Parathyroid adenoma (tissue), 2 donors: ENCODE results near the gene HLTF.

Experiments
- H2AFZ ChIP-seq: fragments of 300-600 bp; sonication (generic); one replicate; pipeline ENCODE4 v1.7.0; 2017; ENCODE audit warnings: antibody characterized with exemption, mild to moderate bottlenecking
- H3K27ac ChIP-seq: fragments of 300-600 bp; sonication (generic); one replicate; pipeline ENCODE4 v1.7.0; 2017
- H3K27me3 ChIP-seq: fragments of 300-600 bp; sonication (generic); one replicate; pipeline ENCODE4 v1.7.0; 2017; ENCODE audit warnings: low read length; ENCODE audit not compliant: control insufficient read depth, insufficient read depth
- H3K36me3 ChIP-seq: fragments of 300-600 bp; sonication (generic); one replicate; pipeline ENCODE4 v1.7.0; 2017; ENCODE audit warnings: low read length; ENCODE audit not compliant: control insufficient read depth, insufficient read depth
- H3K4me1 ChIP-seq: fragments of 300-600 bp; sonication (generic); one replicate; pipeline ENCODE4 v1.7.0; 2017; ENCODE audit warnings: control low read depth
- H3K4me2 ChIP-seq: fragments of 300-600 bp; sonication (generic); one replicate; pipeline ENCODE4 v1.7.0; 2017; ENCODE audit warnings: low read length
- H3K4me3 ChIP-seq: fragments of 300-600 bp; sonication (generic); one replicate; pipeline ENCODE4 v1.7.0; 2017; ENCODE audit warnings: low read depth, low read length
- H3K79me2 ChIP-seq: fragments of 300-600 bp; sonication (generic); one replicate; pipeline ENCODE4 v1.7.0; 2017; ENCODE audit warnings: control low read depth
- H3K9ac ChIP-seq: fragments of 300-600 bp; sonication (generic); one replicate; pipeline ENCODE4 v1.7.0; 2017; ENCODE audit warnings: mild to moderate bottlenecking
- H3K9me3 ChIP-seq: fragments of 300-600 bp; sonication (generic); one replicate; pipeline ENCODE4 v1.7.0; 2017; ENCODE audit warnings: low read length; ENCODE audit not compliant: control insufficient read depth
- CTCF ChIP-seq: fragments of 300-600 bp; sonication (generic); IDR thresholded peaks from one replicate; pipeline ENCODE4 v1.7.0; 2017; ENCODE audit warnings: antibody characterized with exemption, mild to moderate bottlenecking
- donor health status: primary hyperparathyroidism.

Gene HLTF

DNA sequence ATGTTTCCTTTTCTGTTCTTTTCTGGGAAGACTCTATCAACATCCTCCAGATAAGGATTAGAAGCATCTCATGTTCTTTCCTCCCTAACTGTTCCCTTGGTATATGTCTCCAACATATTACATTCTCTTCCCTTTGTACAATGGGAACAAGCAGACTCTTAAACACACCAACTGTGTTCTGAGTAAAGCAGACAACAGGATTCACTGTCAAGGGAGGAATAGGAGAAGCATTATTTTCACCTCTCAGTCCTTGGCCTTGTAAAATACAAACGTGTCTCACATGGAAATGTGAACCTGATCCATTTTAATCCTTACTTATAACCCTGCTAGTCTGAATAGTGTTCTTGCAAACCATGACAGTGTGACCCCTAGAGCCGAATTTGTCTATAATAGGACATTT is 75.4 kb downstream of the HLTF start:
- Histone ChIP-seq H3K9me3 (no peaks in the 10 kb centered on the region), H3K4me2 (no peak overlapping the region), H3K36me3 (no peaks in the 10 kb centered on the region), H3K27me3 (no peaks in the 10 kb centered on the region), H3K9ac (no peak overlapping the region), H3K79me2 (peaks cover 5% of the 10 kb centered on the region), H3K27ac (no peak overlapping the region), H3K4me1 (no peaks in the 10 kb centered on the region), H3K4me3 (no peak overlapping the region), H2AFZ (no peak overlapping the region)
- TF ChIP-seq CTCF, result no peak

GRCh38 chr3:149010504-149010951 is 75.8 kb downstream of the HLTF start:
- Histone ChIP-seq H3K27ac (no peak overlapping the region), H3K9ac (no peak overlapping the region), H3K9me3 (no peaks in the 10 kb centered on the region), H3K27me3 (no peaks in the 10 kb centered on the region), H2AFZ (no peak overlapping the region), H3K36me3 (no peaks in the 10 kb centered on the region), H3K4me1 (no peaks in the 10 kb centered on the region), H3K4me3 (no peak overlapping the region), H3K79me2 (peaks cover 5% of the 10 kb centered on the region), H3K4me2 (no peak overlapping the region)
- no peak for TF ChIP-seq CTCF

GRCh38 chr3:149009732-149010131 is 76.6 kb downstream of the HLTF start:
- TF ChIP-seq CTCF, result no peak
- Histone ChIP-seq H3K27me3 (no peaks in the 10 kb centered on the region), H3K9me3 (no peaks in the 10 kb centered on the region), H3K4me1 (no peaks in the 10 kb centered on the region), H3K4me2 (no peak overlapping the region), H3K27ac (no peak overlapping the region), H3K79me2 (peaks cover 5% of the 10 kb centered on the region), H3K9ac (no peak overlapping the region), H3K4me3 (no peak overlapping the region), H3K36me3 (no peaks in the 10 kb centered on the region), H2AFZ (no peak overlapping the region)

DNA sequence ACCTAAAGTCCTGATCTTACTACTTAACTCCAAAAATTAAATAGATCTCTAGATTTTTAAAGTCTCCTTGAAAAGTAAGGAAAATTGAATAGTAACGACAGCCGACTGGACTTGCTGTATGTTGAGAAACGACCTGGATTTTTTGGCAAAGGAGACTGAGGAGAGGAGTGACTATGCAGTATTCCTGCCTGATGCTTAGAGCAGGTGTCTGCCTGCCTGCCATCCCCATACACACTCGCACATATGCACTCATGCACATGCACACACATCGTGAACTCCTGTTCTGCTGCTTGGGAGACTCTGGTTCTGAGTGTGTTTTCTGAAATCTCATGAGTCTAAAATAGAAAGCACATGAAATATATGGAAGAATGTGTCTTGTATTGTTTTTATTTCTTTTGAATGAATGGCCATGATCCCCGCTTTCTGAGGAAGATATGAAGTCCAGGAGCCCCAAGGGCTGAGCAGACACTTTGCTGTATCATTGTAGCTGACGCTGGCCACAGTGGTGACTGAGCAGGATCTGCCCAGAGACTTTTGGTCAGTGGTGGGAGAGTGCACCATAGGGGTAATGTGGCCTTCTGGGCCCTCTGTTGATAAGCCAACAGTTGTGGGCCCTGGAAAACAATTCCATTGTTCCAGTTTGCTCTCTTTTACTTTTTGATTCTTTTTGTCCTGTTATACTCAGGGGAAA is 78.6 kb downstream of the HLTF start:
- Histone ChIP-seq H3K27me3 (no peaks in the 10 kb centered on the region), H3K4me1 (no peaks in the 10 kb centered on the region), H3K27ac (no peak overlapping the region), H3K4me3 (no peak overlapping the region), H3K4me2 (no peak overlapping the region), H3K9ac (no peak overlapping the region), H3K79me2 (peaks cover 5% of the 10 kb centered on the region), H3K36me3 (no peaks in the 10 kb centered on the region), H2AFZ (no peak overlapping the region), H3K9me3 (no peaks in the 10 kb centered on the region)
- no peak for TF ChIP-seq CTCF

DNA sequence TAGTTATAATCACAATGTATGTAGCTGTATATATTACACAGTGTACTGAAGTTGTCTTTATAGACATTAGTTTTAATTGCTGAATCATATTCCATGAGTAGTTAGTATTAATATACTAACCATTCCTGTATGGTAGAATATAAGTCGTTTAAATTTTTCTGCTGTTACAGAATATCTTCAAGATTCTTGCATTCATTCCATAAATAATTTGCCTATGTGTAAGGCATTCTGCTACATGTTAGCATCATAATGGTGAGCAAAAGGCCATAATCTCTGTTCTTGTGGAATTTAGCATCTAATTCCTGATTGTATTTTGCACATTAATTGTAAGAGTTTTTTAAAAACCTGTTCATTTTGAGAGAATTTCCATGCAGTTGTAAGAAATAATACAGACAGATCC is 80.9 kb downstream of the HLTF start:
- H3K79me2 ChIP-seq, result peaks cover 2% of the 10 kb centered on the region
- no peaks in the 10 kb centered on the region for H3K4me1 ChIP-seq
- no peaks in the 10 kb centered on the region for H3K36me3 ChIP-seq
- H3K9ac ChIP-seq, result no peak overlapping the region
- no peaks in the 10 kb centered on the region for H3K27me3 ChIP-seq
- TF ChIP-seq CTCF, result no peak
- no peak overlapping the region for H3K4me3 ChIP-seq
- H3K27ac ChIP-seq, result no peak overlapping the region
- no peaks in the 10 kb centered on the region for H3K9me3 ChIP-seq
- H3K4me2 ChIP-seq, result no peak overlapping the region
- no peak overlapping the region for H2AFZ ChIP-seq
